Activated CD4-positive, alpha-beta T cell treated with anti-CD3 and anti-CD28 coated beads for 36 hours (primary cell): ENCODE measurements around the gene TUB. TPM values are rescaled to one million over a fixed set of nuclear protein-coding genes. Genes with fewer than 3 reads are reported as not detected.

Experiments used
- ATAC-seq: fragments of 200-7000 bp; cut with Tn5 transposase; one replicate; pipeline ENCODE4 v1.10.0; 2021; ENCODE audit warnings: mild to moderate bottlenecking, moderate library complexity
- CTCF ChIA-PET: fragments of 350-600 bp; sonication (Branson Sonifier 250); formaldehyde crosslinking; loops from one replicate; lab custom pipeline; 2021; ENCODE audit warnings: antibody characterized with exemption; lab: Charles Lee
- POLR2A ChIA-PET: fragments of 350-600 bp; sonication (Branson Sonifier 250); formaldehyde crosslinking; loops from one replicate; lab custom pipeline; 2021; ENCODE audit warnings: antibody characterized with exemption, inconsistent platforms; lab: Charles Lee
- DNase-seq: peaks from one replicate; pipeline ENCODE4 v3.0.0-alpha.2; 2020
- H3K27ac Mint-ChIP-seq: one replicate; pipeline ENCODE4 v1.8.0; 2021; ENCODE audit warnings: mixed read lengths
- H3K27me3 Mint-ChIP-seq: one replicate; pipeline ENCODE4 v1.8.0; 2021; ENCODE audit warnings: mixed read lengths
- H3K36me3 Mint-ChIP-seq: one replicate; pipeline ENCODE4 v1.8.0; 2021; ENCODE audit warnings: low read depth, mixed read lengths
- H3K4me1 Mint-ChIP-seq: one replicate; pipeline ENCODE4 v1.8.0; 2021; ENCODE audit warnings: mixed read lengths
- H3K4me3 Mint-ChIP-seq: one replicate; pipeline ENCODE4 v1.8.0; 2021; ENCODE audit warnings: mild to moderate bottlenecking, moderate library complexity, mixed read lengths
- H3K9me3 Mint-ChIP-seq: one replicate; pipeline ENCODE4 v1.8.0; 2021; ENCODE audit warnings: low read depth, mixed read lengths
- intact Hi-C, 2 experiments: fragments of 100-400 bp; cut with DNase I in 1 of 2; cut with micrococcal nuclease in 1 of 2; formaldehyde crosslinking; loops; one replicate each; pipeline versions ENCODE4 v1.14.2 to v1.15.1; 2022 to 2024; cut with DNase I, micrococcal nuclease
- total RNA-seq, 2 experiments: library from RNA; stranded (reverse); gene quantifications; one replicate each; pipeline ENCODE4 v1.2.3, GENCODE V29; 2021

Gene TUB
- total RNA-seq, 2 experiments from 2014 or later: 0.33 to 0.48 TPM

GRCh38 chr11:8108421-8108820, 27.4 kb downstream of the TUB start:
- H3K36me3 Mint-ChIP-seq: peaks cover 13% of the 10 kb centered on the region
- intact Hi-C loops: no loop called here
- no peaks in the 10 kb centered on the region for H3K9me3 Mint-ChIP-seq
- H3K4me3 Mint-ChIP-seq: no peak overlapping the region
- POLR2A ChIA-PET: interaction anchor here (0.9 kb wide), 1 partner anchor 50 kb away, joined by 5 read pairs; no protein-coding TSS in a partner anchor
- no peak for DNase-seq
- H3K27me3 Mint-ChIP-seq: no peaks in the 10 kb centered on the region
- H3K4me1 Mint-ChIP-seq: no peaks in the 10 kb centered on the region
- H3K27ac Mint-ChIP-seq: no peak overlapping the region
- CTCF ChIA-PET: interaction anchor here (0.8 to 3.5 kb wide), 2 partner anchors 9 to 75 kb away, joined by 3 to 24 read pairs; no protein-coding TSS in a partner anchor
- ATAC-seq: no peak

GRCh38 chr11:8109675-8110074, 28.7 kb downstream of the TUB start:
- DNase-seq (no peak), ATAC-seq (no peak)
- Mint-ChIP-seq H3K27me3 (no peaks in the 10 kb centered on the region), H3K4me1 (no peaks in the 10 kb centered on the region), H3K4me3 (no peak overlapping the region), H3K27ac (no peak overlapping the region), H3K36me3 (peaks cover 20% of the 10 kb centered on the region), H3K9me3 (peaks cover under 1% of the 10 kb centered on the region)
- CTCF ChIA-PET: interaction anchor here (0.6 to 3.5 kb wide), 3 partner anchors 10 to 525 kb away, joined by 3 to 24 read pairs (median 3); no protein-coding TSS in a partner anchor
- POLR2A ChIA-PET: no interaction called here
- intact Hi-C loops: no loop called here

- intact Hi-C loops: no loop called here
- POLR2A ChIA-PET: no interaction called here
Measured at GRCh38 chr11:8110396-8110795, 29.4 kb downstream of the TUB start.

GRCh38 chr11:8111636-8112035, 30.6 kb downstream of the TUB start:
- Mint-ChIP-seq H3K9me3 (peaks cover 4% of the 10 kb centered on the region), H3K27ac (no peak overlapping the region), H3K36me3 (peaks cover 35% of the 10 kb centered on the region), H3K4me3 (no peak overlapping the region), H3K4me1 (no peaks in the 10 kb centered on the region), H3K27me3 (no peaks in the 10 kb centered on the region)
- ATAC-seq (no peak), DNase-seq (no peak)
- CTCF ChIA-PET: interaction anchor here (0.7 to 2.6 kb wide), 2 partner anchors 12 to 359 kb away, joined by 4 to 18 read pairs; no protein-coding TSS in a partner anchor
- intact Hi-C loops: no loop called here
- POLR2A ChIA-PET: no interaction called here

More at GRCh38 chr11:8110396-8110795, 29.4 kb downstream of the TUB start:
- Mint-ChIP-seq H3K4me3 (no peak overlapping the region), H3K36me3 (peaks cover 24% of the 10 kb centered on the region), H3K27me3 (no peaks in the 10 kb centered on the region), H3K27ac (no peak overlapping the region), H3K9me3 (peaks cover 4% of the 10 kb centered on the region), H3K4me1 (no peaks in the 10 kb centered on the region)
- DNase-seq (no peak), ATAC-seq (no peak)
- CTCF ChIA-PET: interaction anchor here (0.6 to 3.5 kb wide), 3 partner anchors 11 to 525 kb away, joined by 3 to 24 read pairs (median 3); no protein-coding TSS in a partner anchor

- CTCF ChIA-PET: interaction anchor here (0.7 to 1.4 kb wide), 3 partner anchors 12 to 153 kb away, joined by 3 read pairs; no protein-coding TSS in a partner anchor
Measured at GRCh38 chr11:8122173-8122764, 41.3 kb downstream of the TUB start.

GRCh38 chr11:8126649-8127289, 45.8 kb downstream of the TUB start:
- Mint-ChIP-seq H3K9me3 (no peaks in the 10 kb centered on the region), H3K27me3 (no peaks in the 10 kb centered on the region), H3K4me3 (no peak overlapping the region), H3K27ac (no peak overlapping the region), H3K36me3 (peaks cover 18% of the 10 kb centered on the region), H3K4me1 (peaks cover 6% of the 10 kb centered on the region)
- CTCF ChIA-PET: interaction anchor here (0.8 to 2.0 kb wide), 2 partner anchors 27 to 121 kb away, joined by 3 to 6 read pairs; no protein-coding TSS in a partner anchor
- POLR2A ChIA-PET: no interaction called here
- ATAC-seq: no peak
- intact Hi-C loops: no loop called here
- DNase-seq: no peak

More at GRCh38 chr11:8122173-8122764, 41.3 kb downstream of the TUB start:
- H3K27me3 Mint-ChIP-seq: no peaks in the 10 kb centered on the region
- DNase-seq (no peak), ATAC-seq (no peak)
- peaks cover 3% of the 10 kb centered on the region for H3K9me3 Mint-ChIP-seq
- intact Hi-C loops: no loop called here
- peaks cover 6% of the 10 kb centered on the region for H3K4me1 Mint-ChIP-seq
- no peak overlapping the region for H3K4me3 Mint-ChIP-seq
- no peak overlapping the region for H3K27ac Mint-ChIP-seq
- peaks cover 31% of the 10 kb centered on the region for H3K36me3 Mint-ChIP-seq
- POLR2A ChIA-PET: no interaction called here

- Mint-ChIP-seq H3K27ac (no peak overlapping the region), H3K4me3 (no peak overlapping the region), H3K36me3 (peaks cover 13% of the 10 kb centered on the region), H3K27me3 (no peaks in the 10 kb centered on the region), H3K9me3 (no peaks in the 10 kb centered on the region), H3K4me1 (peaks cover 6% of the 10 kb centered on the region)
- intact Hi-C loops: no loop called here
- DNase-seq: no peak
- ChIA-PET CTCF (interaction anchor here (0.9 to 2.0 kb wide), 2 partner anchors 19 to 28 kb away, joined by 3 to 6 read pairs; no protein-coding TSS in a partner anchor), POLR2A (no interaction called here)
- ATAC-seq: no peak
Measured at GRCh38 chr11:8127447-8127846, 46.4 kb downstream of the TUB start.

GRCh38 chr11:8138526-8138925, 57.5 kb downstream of the TUB start:
- ATAC-seq: no peak
- Mint-ChIP-seq H3K4me1 (no peaks in the 10 kb centered on the region), H3K27ac (no peak overlapping the region), H3K9me3 (no peaks in the 10 kb centered on the region), H3K27me3 (no peaks in the 10 kb centered on the region), H3K36me3 (peaks cover 50% of the 10 kb centered on the region), H3K4me3 (no peak overlapping the region)
- ChIA-PET POLR2A (no interaction called here), CTCF (no interaction called here)
- no peak for DNase-seq
- intact Hi-C loops: no loop called here

GRCh38 chr11:8149726-8150125, 68.7 kb downstream of the TUB start:
- no peaks in the 10 kb centered on the region for H3K27me3 Mint-ChIP-seq
- intact Hi-C loops: no loop called here
- H3K36me3 Mint-ChIP-seq: peaks cover 14% of the 10 kb centered on the region
- DNase-seq (no peak), ATAC-seq (no peak)
- H3K4me1 Mint-ChIP-seq: no peaks in the 10 kb centered on the region
- H3K4me3 Mint-ChIP-seq: no peak overlapping the region
- H3K27ac Mint-ChIP-seq: no peak overlapping the region
- POLR2A ChIA-PET: no interaction called here
- CTCF ChIA-PET: no interaction called here
- peaks cover 4% of the 10 kb centered on the region for H3K9me3 Mint-ChIP-seq

Other genes with a start within 250 kb of the TUB start
- not detected for gene OR10A6, start 149.9 kb upstream of the TUB start, total RNA-seq
- gene OR10A3, start 139.5 kb upstream of the TUB start, total RNA-seq: not detected
- not detected for gene NLRP10, start 115.8 kb upstream of the TUB start, total RNA-seq
- 100 to 1,000 TPM; 270 to 289 TPM for gene EIF3F, start 93.9 kb upstream of the TUB start, total RNA-seq
- gene RIC3, start 87.8 kb downstream of the TUB start, total RNA-seq: 10 to 100 TPM; 13.9 to 15.8 TPM
- not detected for gene LMO1, start 182.7 kb downstream of the TUB start, total RNA-seq